GM19238 (cell line): ENCODE measurements around the gene SH3RF3.

Source experiments
- DNase-seq: peaks from one replicate; pipeline ENCODE4 v3.0.0; 2011; ENCODE audit warnings: low spot score; ENCODE audit not compliant: insufficient read length

Gene SH3RF3

DNA sequence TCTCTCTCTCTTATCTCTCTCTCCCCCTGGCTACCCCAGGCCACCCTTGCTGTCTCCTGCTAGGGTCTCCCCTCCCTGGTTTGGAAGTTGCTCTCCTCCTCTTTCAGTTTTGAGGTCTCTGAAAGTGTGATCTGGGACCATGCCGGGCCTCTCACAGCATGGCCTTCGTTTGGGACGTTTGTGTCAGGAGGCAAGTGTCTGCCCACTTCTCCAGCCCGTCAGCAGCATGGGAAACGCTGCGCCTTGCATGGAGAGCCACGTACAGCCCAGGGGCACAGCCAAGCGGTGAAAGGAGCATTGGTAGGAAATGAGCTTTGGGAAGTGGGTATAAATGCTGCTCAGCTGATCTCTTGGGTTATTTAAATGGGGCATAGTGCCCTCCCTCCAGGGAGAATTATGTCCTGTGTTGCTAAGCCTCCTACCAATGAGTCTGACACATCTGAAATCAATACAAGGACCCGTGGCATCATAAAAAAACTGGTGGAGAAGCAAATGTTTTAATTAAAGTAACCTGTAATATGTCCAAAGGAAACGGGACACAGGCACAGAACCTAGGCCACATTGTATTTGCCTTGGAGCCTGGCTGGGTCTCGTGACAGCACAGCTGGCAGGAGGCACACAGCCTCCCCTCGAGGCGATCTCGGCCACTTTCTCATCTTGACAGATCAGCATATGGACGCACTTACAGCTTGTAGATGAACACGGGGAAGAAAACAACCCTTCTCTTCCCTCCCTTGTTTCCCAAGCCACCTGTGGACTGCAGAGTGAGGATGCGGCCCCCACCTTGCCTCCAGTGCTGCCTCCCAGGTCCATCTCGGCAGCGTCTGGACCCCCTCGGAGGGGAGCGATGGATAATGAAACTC is 72.7 kb downstream of the SH3RF3 start:
- no peak for DNase-seq

DNA sequence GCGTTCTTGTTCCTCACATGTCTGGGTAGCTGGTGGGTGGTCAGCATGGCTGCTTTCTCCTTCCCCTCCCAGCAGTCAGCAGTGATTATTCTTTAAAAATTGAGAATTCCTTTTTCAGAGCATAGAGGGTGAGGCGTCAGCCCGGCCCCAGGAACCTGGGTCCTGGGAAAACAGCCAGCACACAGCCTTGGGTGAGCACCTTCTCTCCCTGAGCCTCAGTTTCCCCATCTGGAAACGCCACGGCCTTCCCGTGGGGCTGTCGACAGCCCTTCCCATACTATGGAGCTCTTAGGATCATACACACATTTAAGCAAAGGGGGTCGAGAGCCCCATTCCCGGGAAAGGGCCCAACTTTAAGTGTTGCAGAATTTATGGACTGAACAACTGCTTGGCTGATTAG is 73.5 kb downstream of the SH3RF3 start:
- no peak for DNase-seq

DNA sequence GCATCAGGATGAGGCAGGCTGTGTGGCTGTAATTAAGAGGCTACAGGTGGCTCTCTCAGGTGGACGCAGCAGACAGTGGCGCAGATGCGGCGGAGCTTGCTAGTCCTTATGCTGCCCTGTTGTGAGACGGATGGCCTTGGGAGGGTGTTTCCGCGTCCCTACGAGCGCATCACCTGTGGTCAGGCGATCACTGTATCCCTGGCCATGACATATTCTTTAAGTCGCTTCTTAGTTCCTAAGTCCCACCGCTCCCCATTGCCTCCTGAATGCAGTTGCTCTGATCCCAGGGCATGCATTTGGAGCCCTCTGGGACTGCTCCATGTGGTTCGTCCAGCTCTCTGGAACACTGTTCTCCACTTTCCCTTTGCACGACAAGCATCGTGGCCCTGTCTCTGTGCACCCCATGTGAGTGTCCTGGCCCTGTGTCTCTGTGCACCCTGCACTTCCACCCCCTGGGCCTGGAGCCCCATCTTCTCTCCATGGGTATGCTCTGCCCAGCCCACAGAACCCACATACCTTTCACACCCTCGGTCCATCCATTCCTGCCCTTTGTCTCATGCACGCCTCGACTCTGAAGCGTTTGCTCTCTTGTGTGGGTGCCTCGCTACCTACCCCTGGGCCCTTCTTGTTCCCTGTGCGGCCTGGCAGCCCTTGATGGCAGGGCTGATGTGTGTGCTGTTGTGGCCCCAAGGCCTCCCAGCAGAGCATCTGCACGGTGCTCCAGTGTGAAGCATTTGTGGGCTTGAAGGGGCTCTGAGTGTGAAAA is 74.4 kb downstream of the SH3RF3 start:
- DNase-seq: no peak

DNA sequence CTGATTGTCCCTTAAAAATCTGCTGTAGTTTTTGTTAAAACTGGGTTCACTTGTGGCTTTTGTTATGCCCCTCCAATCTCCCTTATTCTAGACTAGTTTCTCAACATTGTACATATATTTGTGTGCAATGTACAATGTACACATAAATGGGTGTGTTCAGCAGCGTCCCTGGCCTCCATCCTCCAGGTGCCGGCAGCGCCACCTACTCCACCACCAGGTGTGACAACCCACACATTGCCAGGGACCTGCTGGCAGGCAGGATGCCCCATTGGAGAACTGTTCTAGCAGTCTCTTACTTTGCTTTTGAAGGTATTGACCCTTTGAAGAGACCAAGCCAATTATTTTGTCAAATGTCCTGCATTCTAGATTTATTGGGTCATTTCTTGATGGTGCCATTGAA is 75.4 kb downstream of the SH3RF3 start:
- DNase-seq: no peak

DNA sequence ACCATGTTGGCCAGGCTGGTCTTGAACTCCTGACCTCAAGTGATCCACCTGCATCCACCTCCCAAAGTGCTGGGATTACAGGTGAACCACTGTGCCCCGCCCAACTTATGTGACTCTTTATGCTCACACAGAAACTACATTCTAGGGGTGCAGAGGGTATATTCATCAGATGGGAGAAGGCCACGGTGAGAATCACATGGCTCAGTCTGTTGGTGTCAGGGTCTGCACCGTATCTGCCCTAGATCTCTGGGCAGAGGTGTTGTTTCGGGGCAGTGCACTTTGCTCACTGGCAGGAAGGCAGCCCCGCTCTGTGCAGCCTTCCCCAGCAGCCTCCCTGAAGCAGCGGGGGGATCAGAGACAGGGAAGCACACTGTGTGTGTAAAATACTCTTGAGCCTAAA is 76.4 kb downstream of the SH3RF3 start:
- no peak for DNase-seq

DNA sequence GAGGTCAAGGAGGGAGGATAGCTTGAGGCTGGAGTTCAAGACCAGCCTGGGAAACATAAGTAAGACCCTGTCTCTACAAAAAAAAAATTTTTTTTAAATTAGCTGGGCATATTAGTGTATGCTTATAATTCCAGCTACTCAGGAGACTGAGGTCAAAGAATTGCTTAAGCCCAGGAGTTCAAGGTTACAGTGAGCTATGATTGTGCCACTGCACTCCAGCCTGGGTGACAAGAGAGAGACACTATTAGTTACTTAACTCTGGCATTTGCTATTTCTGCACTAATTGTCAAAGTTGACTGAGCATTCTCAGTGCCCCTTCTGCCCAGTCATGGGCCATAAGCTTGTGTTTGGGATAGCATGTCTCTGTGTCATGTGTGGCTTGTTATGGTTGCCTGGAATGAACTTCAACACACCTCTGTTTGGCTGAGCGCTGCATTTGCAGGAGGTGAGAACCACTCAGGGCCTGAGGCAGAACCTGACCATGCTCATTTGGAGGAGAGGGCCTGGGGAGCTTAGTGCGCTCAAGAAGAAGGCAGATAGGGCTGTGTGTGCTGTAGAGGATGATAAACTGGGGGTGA is 77.7 kb downstream of the SH3RF3 start:
- no peak for DNase-seq

DNA sequence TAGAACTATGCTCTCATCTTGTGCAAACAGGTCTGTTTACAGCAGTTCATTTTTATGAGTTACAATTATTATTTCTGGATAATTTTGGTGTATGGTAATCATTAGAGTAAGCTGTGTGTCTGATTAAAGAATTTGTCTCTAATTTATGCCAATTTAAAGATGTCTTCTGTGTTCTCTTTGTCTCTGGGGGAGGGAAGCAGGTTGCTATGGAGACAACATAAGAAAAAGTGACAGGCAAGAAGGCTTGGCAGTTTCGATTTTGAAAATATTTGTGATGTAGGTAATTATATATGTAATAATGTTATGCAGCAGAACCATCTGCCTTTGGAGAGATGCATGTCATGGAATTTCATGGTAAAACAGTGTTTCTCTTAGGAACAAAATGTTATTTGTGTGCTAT is 78.2 kb downstream of the SH3RF3 start:
- no peak for DNase-seq

DNA sequence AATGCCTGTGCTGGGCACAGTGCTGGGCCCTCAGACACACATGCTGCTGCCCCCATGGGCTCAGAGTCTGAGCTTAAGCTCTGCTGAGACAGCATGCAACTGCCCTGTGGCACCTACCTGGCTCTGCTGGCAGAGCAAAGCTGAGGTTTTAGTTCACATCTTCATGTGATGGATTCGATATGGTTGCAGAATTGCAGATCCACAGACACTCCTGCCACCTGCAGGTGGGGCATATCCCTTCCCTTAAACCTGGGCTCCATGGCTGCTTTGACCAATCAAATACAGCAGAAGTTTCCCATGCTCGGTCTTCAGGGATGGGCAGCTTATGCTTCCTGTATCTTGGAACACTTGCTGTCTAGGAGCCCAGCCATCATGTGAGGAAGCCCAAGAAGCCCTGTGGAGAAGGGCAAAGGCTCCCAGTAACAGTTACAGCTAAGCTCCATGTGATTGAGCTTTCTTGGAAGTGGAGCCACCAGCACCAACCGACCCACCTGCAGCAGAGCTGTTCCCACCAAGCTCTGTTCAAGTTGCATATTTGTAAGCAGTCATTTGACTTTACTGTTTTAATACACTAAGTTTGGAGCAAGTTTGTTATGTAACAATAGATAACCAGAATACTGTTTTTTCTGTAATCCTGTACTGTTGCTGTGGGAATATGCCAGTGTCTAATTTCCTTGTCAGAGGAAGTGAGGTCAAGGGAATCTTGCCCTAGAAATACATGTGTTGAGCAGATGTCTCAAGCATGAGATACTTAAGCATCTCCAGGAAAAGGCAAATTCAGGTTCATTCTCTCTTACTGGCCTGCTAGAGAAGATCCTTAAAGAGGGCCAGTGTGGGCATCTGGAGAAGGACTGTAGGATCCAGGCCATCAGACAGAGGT is 79.3 kb downstream of the SH3RF3 start:
- no peak for DNase-seq

DNA sequence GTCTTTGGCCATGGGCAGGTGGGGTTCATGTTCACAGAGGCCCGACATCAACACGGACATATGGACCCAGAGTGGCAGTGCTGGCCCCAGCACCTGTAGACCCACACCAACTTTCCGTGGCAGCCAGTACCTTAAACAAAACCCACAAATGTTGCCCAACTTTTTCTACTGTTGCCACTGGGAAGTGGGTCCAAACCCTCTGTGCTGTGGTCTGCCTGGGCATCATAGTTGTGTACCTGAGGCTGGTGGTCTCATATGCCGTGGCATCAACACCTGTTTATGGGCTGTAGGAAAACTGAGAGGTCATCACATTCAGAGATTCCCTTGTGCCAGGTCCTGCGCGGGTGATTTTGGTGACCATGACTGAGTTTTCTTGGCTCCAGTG is 79.9 kb downstream of the SH3RF3 start:
- no peak for DNase-seq

DNA sequence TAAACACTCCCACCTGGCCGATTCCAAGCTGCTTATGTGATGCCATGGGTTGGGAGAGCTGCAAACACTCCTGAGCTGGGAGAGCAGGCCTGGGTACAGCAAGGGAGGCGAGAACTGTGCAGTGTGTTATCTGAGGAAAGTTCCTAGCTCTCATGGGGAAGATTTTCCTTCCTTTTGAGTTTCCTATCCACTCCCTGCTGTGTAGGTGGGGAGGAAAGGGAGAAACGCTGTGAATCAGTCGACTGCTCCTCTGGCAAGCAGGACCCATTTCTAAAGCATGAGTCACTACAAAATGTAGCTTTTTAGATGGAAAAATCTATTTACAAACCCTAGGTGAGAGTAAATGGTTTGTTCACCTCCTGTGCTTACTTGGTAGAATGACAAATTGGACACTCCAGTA is 80.4 kb downstream of the SH3RF3 start:
- no peak for DNase-seq

DNA sequence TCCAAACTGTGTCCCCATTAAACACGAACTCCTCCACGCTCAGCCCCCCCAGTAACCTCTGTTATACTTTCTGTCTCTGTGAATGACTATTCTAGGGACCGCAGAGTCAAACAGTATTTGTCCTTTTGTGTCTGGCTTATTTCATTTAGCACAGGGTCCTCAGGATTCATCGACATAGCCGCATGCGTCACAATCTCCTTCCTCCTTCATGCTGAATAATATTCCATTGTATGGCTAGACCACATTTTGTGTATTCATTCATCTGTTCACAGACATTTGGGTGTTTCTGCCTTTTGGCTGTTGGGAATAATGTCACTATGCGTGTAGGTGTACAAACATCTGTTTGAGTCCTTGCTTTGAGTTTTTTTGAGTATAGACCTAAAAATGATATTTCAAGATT is 80.9 kb downstream of the SH3RF3 start:
- no peak for DNase-seq

DNA sequence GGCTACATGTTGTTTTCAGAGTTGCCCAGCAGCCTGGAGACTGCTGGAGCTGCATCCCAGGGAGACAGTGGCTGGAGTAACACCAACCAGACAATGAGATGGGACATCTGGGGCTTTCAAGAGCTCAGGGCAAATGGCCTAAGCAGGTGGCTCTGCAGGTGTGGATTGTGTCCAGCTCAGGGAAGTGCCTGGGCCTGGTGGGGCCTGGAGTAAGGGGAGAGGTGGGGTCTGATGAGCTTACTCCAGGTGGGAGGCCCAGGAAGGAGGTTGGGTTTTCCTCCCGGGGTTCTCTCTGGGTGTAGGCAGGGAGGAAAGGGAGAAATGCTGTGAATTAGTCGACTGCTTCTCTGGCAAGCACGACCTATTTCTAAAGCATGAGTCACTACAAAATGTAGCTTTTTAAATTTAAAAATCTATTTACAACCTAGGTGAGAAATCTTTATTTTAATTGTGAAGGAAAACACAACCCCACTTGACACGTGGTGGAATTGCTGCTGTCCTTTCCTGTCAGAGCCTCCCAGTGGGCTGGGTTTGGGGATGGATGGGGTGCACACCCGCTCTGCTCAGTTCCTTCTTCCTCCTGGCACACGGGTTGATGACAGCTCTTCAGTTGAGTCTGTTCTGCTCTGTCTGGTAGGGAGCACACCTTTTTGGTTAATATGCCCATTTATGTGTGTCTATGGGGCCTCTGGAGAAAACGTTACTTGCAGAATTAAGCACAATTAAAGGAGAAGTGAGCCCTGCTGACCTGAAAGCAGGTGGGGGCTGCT is 81.6 kb downstream of the SH3RF3 start:
- no peak for DNase-seq

DNA sequence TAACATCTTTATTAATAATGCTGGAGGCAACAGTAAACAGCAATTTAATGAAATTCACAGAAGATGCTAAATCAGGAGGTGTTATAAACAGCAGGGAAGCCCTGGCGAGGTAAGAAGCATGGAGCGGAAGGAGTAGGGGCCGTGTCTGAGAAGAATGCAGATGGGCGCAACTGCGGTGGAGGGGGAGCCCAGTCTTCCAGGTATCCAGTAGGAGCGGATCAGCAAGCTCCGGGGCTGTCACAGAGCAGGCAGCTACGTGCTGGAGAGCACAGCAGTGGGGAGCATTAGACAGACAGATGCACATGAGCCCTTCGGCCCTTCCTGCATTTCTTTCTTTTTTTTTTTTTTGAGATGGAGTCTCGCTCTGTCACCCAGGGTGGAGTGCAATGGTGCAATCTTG is 82.3 kb downstream of the SH3RF3 start:
- DNase-seq: no peak

DNA sequence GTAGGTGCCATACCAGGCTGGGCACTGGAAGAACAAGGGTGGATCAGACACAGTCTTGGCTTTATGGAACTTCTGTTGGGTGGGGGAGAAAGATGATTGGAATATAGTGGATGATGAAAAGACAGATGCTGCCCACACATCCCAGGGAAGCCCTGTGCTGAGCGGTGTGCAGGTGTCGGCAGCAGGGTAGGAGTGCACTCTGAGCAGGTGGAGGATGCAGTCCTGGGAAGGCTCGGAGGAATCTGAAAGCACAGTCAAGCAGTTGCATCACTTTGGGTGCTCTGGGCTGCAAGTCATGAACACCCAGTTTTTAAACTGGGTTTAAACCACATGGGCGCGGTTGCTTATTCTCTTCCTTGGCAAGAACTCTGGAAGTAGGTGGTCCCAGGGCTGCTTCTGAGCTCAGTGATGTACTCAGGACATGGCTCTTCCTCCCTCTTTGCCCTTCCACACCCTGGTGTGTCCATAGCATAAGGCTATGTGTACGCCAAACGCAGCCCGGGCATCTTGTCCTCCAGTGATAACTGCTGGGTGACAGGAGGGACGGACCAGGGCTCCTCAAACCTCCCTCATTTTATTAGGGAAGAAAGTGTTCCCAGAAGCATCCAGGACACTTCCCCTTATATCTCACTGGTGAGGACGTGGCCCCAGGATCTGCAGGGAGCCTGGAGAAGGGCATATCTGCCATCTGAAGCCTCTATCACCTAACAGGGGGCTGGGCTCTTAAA is 84.0 kb downstream of the SH3RF3 start:
- DNase-seq: no peak

DNA sequence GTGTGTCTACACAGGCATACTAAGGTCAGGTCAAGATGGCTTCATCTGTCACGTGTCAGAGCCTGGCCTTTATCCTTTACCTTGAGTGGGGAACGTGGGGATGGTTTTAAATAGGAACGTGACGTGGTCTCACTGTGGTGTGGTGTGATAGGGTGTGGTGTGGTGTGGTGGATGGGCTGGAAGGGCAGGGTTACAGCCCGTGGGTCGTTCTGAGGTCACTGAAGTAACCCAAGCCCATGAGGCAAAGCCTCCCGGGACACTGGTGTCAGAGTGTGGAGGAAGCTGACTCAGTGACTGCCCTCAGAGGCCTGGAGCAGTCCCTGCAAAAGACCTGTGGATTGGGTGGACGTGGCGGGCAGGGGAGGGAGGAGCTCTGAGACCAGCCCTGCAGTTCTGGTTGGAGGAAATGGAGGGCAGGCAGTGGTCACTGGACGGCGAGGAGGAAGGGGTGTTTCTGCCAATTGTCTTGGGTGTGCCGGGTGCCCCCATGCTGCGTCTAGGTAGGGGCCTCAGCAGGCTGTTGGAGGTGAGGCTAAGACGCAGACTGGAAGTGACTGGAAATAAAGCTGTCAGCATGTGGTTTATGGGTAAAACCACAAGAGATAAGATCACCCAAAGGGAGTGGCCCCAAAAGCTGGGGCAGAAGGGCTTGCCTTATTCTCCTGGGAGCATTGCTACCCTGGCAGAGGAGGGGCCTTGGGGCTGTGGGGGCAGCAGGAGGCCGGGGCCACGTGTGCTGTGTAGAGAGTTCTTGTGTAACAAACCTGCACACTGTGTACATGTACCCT is 84.8 kb downstream of the SH3RF3 start:
- DNase-seq: peak; percentile 33

DNA sequence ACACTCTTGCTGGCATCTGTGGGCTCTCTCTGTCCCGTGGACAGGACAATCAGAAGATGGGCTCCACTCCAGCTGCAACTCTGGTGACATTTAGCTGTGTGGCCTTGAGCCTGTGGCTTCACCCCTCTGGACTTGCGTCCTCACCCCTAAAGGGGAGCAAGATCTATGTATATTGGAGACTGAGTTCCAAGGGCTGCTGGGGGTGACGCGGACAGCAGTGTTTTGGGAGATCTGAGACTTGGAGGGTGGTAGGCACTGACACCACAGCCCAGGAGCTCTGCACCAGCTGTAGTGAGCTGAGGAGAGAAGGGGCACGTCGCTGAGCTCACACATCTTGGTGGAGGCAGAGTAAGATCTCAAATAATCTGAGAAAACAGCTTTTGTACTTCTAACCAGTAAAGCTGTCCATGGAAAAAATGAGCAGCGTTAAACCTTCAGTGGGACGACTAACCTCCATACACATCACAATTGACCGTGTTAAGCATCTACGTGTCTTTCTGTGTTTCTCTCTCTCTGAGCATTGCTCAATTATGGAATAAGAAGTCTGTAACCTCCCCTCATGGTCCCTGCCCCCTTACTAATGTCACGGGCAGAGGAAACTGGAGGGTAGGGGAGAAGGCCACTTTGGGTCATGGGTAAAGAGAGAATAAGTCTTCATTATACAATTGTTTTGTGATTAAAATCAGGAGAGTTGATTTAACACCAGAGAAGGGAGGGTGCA is 85.8 kb downstream of the SH3RF3 start:
- no peak for DNase-seq

DNA sequence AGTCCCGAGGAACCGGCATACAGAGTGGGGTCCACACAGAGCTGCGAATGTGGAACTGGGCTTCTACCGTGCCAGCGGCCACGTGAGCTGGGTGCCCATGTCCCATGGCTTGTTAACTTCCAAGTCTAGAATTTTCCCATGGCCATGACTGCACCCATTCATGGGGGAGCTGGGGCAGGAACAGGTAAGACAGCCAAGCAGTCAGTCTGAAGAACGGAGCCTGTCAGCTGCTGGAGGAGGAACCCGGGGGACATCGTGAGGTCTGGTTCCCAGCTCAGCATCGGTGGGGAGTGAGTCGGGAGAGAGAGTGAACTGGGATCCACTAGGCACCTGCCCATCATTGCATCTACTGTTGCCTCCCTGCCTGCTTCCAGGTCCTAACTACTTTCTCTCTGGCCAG is 86.9 kb downstream of the SH3RF3 start:
- DNase-seq: no peak

DNA sequence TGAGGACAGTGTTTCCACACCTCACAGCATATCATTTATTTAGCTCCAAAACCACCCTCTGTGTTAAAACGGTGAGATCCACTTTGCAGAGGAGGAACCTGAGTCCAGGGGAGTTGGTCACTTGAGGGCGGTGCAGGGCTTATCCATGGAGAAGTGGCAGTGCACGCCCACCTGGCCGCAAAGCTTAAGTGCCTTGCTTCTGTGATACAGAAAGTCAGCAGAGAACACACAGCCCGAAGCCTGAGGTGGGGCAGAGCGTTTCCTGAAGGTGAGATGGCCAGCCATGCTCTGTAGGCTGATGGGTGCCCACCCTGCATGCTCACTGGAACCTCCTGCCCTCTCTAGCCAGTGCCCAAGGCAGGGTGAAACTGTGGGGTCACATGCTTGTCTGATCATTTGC is 87.3 kb downstream of the SH3RF3 start:
- DNase-seq: no peak
